Stimulated activated naive CD4-positive, alpha-beta T cell (primary cell): ENCODE data around the gene MRPS27.

Source experiments
- DNase-seq, 6 experiments: peaks; one replicate each; lab custom pipeline; 2025; lab: John Stamatoyannopoulos, UW

The MRPS27 gene

DNA sequence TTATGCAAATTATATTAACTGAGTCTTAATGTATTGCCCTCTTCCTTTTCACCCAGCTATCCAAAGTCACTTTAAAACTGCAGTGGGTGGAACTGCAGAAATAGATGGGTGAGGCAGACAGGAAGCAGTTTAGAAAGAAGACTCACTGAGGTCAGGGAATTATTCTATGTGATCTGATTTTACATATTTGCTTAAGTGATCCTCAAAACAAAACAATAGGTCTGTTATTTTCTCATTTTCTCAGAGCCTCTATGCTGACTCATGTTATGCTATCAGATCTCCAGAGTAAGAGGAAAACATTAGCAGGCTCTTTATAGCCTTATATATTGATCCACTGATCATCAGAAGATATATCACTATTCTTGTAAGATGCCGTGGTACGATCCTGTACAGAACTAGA is 63.5 kb downstream of the MRPS27 start:
- no peak for DNase-seq

DNA sequence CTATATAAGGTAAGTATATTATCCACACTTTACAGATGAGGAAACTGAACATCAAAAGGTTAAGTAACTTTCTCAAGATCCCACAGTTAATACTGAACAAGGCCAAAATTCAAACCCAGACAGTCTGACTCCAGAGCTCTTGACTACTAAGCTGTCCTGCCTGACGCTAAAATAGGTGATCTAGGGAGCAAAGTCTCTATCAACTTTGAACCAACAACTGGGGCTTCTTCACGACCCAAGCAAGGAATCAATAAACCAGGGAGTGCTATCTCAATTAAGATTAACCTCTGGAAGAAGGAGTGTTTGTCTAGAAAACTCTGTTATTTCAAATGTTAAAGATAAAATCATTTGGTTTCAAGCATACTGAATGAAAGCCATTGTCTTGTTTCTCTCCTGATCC is 64.4 kb downstream of the MRPS27 start:
- DNase-seq, result no peak

DNA sequence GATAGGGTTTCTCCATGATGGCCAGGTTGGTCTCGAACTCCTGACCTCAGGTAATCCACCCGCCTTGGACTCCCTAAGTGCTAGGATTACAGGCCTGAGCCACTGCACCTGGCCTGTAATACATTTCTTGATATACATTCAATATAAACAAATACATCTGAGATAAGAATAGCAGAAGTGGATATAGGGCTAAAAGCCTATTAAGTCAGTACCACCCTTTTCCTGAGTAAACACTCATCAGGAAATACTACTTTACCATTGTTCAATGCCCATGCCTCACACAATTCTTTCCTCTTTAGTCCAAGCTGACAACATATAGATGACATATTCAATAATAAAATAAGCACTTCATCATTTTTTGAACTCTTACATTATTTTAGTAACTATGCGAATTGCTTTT is 64.8 kb downstream of the MRPS27 start:
- no peak for DNase-seq

DNA sequence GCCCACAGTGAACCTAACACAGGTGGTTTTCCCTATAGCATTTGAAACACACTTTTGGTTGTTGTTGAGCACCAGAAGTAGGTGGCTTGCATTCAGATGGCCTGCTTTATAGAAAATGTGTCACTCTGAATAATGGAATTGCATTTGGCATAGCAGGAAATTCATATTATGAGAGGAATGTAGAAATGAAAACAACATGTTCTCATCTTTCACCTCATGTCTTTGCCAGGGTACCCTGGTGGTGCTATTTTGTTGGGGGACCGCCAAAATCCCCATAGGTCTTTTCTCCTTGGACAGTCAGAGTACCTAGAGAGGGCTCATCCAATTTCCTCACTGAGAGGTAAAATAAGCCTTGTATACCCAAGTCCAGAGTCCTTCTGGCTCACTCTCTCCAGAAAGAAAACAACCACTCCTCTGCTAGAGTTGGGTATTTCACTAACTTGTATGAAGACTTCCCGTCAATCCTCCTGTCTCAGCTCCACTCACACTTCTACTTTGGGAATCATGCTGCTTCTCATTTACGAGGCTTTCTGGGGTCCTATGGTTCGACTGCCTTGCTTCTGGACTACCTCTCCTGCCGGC is 67.4 kb downstream of the MRPS27 start:
- DNase-seq, result no peak

DNA sequence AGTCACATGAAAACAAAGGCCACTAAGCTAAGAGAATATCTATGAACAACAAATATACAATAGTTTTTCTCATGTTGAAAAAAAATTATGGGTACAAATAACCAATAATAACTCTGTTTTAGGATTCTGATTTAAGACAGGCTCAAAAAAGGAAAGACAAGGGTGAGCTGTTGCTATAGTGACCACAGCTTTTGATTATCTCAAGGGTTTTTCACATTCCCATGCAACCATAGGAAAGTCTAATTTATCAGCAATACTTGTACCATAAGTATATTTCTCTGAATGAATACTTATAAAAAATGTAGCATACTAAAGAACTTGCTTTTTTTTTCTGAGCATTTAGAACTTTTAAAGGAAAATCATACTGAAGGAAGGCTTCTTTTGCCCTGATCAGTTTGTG is 68.0 kb downstream of the MRPS27 start:
- no peak for DNase-seq

DNA sequence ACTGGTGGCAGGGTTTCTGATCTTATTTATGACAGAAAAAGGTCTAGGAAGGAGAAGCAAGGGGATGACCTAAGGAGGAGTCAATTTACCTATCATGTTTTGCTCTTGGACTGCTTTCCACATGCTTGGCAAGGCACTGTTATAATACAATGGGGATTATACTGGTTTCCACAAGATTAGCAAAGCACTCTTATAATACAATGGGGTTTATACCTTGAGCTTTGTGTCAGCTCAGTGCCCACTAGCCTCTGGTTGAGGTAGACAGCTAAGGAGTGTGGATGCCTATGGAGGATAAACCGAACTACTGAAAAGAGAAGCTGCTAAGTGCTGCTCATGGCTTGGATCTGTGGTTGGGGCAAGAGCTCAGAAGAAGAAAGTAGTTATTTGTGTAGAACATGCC is 68.7 kb downstream of the MRPS27 start:
- no peak for DNase-seq

DNA sequence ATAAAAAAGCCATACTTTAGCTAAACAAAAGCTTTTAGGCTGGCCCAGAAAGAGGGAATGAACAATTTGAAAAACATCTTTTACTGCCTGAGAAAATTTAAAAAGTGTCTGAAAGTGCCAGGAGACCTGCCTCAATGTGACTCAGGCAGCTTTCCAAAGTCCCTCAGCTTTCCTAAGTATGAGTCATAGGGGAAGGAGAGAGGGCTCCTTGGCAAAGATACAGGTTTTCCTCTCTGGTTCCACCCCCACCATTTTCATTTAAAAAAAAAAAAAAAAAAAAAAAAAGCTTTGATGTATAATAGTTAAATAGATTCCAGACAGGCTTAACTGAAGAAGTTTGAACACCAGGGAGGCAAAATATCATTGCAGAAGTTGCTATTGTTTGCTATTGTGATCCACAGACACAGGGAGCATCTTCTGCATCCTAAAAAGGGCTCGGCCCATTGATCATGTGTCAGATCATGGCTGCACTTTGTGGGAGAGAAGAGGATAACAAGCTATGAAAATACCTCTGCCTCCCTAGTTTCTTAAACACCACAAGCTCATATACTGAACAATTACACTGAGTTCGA is 71.5 kb downstream of the MRPS27 start:
- no peak for DNase-seq

DNA sequence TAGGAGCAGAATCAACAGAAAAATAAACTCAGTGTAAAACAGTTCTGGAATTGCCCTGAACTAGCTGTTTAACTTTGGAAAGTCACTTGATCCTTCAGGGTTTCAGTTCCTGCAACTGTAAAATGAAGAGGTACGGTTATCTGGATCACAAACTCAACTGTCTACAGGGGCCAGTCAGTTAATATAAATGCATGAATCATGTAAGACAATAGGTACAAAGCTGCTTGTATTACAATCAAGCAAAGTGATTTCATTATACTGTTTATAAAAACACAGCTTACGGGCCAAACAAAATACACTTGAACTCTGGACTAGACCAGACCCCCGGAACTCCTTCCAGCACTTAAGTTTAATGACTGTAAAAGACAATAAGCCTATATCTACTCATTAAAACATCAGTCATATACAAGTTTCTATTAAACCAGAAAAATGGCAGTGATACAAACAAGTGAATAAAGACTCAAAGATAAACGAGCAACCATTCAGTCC is 73.0 kb downstream of the MRPS27 start:
- DNase-seq, result no peak

DNA sequence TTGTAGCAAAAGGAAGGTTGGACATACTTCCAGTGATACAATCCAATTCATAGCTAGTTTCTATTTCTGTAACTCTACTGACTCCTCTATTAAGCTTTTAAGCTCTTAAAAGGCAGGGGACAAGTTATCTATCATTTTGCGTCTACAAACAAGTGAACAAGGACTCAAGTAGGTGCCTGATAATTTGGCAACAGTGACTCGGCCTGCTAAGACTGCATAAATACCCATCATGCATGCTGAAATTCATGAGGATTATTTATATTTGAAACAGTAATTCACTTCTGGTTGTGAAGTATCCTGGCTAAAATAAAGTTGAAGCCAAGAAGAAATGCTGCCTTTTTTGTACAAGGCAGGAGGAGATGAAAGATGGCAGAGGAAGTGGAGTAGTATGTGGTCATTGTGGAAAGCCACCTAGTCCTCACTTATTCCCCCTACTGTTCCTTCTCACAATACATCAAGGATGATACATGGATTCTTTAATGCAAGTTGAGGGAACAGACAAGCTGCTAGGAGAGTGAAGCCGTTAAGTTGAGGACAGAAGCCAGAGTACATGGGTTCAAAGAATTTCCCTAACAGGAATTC is 74.0 kb downstream of the MRPS27 start:
- DNase-seq, result no peak

DNA sequence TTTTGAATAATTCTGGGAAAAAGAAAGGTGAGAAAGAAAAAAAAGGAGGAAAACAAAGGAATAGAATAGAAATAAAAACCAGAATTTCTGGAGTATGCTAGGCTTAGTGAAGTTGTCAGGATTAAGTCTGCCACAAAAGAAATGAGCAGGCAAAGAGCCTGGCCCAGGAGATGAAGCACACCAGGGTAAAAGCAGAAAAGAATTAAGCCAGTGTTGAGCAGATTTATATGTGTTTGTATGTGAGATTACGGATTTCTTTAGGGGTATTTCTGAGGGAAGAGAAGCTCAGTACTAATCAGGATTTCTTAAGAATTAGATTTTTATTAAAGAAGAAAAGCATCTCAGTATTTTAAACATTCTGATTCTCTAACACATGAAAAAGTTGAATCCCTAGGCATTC is 74.5 kb downstream of the MRPS27 start:
- DNase-seq, result no peak

DNA sequence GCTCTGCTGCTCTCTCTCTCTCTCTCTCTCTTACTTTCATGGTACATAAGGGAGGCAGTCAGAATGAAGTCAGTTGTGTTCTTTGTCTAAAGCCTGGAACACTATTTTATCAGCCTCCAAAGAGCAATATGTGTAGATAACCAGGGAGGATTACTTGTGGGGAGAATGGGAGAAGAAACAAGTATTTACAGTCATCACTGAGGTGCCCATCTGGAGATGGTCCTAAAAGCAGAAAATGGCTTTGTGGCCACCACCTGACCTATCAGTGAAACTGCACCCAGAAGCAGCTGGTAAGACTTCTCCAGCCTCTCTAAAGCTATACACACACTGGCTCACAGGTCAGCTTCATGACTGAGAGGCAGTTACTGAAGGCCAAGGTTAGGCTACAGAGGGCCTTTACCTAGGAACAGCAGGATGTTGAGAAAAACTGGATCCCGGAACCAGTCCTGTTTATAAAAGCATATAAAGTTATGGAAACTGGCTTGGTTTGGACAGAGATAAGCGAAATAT is 75.1 kb downstream of the MRPS27 start:
- DNase-seq, result no peak

DNA sequence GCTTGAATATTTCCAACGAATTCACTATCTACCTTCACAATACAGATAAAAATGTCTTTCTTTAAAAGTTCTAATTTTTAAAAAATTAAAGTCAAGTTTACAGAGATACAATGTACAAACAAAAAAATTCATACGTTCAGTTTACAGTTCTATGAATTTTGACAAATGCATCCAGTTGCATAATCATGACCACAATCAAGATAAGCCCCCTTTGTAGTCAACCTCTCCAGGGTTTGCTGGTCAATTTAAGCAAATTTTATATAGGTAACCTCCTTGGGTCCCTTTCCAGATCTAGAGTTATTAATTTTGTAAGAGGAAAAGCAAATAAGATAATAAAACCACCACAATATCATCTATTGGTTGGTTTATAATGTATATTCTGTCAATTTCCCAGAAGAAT is 76.3 kb downstream of the MRPS27 start:
- no peak for DNase-seq

DNA sequence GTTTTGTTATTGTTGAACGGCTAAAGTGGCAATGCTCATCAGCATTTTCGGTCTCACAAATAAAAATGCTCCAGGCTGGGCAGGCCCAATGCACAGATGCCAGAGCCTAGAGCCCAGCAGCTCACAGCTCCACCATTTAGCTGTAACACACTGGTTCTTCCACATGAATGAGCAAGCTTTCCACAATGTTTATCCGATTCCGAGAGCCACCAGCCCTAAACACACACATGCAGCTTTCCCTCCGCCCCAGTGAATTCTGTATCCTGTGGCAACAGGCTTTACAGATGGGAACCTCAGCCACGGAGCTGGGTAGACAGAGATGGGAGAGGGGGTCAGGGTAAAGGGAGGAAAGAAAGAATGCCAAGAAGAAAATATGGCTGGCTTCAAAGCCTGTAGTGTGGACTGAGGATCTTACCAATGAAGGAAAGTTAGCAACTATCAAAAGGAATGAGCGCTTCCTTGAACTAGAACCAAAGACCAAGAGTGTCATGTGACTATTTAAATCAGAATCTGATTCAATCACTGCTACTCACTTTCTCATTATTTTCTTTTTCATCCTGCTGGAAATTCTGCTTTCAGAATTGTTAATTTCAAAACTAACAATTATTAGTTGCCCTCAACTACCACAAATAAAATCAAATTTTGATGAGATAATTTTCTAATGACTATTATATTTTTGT is 77.1 kb downstream of the MRPS27 start:
- no peak for DNase-seq

DNA sequence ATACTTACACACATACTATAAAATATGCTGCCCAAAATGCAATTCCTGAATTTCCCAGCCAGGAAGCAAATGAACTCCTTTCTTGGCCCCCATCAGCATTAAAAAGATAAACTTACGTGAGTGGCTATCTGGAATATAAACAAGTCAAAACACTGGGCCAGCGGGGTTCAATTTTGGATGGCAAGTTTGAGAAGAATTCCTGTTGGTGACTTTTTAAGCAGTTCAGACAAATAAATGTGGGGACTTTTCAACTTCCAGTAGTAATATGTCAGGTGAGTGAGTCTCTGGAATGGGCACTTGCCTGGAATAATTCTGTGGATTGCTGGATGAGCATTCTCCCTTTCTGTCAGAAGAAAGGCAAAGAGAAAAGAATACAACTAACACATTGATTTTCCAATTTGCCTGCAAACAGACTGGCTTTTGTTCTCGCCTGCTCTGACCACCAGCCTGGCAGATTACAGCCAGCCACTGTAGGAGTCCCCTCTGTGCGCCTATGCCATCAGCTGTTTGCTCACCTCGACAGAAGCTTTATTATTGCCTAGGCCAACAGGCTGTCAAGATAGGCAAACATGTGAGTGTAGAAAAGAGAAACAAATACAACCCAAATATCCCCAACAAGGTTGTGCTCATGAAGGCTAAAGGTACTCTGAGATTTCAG is 78.6 kb downstream of the MRPS27 start:
- no peak for DNase-seq

DNA sequence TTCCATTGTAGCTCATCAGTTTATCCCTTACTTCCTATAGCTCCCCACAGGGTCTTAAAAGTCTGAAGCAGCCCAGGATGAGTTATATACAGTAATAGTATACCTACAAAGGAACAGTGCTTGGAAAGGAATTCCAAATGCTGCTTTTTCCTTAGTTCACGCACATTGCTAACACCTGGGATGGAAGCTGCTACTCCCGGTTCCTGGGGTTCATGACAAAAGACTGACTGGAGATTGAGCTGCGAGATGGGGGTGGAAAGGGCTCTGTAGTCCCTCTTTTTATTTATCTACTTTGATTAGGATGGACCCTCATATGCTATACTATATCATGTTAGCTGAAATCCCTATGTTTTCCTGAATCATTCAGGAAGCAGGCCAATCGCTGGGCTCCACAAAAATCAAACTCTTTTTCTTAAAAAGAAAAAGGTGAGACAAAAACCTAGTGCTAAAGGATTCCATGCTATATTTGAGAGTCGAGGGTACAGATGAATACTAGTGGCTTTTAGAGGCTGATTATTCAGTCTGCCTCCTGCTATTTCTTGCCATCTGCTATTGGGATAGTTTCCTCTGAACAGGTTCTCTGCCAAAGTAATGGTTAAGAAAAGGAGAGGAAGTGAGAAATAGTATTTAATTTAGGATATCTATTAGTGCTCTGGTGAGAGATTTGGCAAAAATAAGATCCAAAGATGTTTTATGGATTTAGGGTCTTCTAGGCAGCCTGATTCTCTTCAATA is 81.2 kb downstream of the MRPS27 start:
- no peak for DNase-seq

DNA sequence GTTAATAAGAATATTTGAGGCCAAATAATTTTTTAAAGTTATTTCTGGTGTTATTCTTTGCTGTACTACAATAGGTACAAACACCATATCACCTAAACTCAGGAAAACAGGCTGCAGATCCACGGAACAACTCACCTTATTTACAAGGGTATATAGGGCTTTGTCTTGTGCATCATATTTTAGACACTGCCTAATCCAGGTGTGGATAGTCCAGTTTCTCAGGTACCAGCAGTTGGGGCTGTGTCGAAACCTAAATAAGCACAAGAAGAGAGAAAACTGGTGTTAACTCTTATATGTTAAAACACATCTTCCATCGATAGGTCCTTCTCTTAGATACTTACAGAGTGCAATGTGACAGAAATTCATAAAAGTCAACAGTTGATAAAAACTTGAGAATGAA is 82.2 kb downstream of the MRPS27 start:
- DNase-seq, result no peak

DNA sequence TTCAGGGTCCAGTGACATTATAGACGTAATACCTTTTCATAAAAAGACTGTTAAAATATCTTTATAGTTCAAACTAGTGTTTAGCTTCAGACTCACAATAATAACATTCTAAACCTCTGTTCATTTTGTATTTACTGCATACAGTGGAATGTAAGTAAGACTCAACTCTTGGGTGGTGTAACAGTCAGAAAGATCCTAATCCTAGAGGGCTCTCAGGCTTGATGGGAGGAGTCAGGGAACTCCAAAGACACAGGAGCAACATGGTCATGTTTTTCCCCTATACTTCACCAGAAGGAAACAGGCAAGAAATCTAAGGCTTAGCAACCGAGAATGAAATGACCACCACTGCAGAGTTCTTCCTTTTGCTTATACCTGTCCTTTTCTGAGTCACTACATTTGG is 82.6 kb downstream of the MRPS27 start:
- no peak for DNase-seq

DNA sequence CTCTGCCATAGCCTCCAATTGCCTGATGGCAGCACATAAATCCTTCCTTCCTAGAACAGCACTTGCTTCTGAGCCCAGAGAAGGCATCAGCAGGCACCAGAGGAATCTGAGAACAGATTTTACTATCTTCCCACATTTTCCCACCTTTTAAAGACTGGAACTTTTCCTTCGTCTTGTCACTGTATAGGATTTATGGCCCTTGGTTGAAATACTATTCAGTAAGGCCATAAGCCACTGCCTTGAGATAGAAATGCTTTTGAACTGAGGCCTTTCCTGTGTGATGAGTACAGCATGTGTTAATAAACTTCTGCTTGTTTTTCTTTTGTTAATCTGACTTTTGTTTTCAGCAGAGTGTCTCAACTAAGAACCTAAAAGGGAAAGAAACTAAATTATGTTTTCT is 84.3 kb downstream of the MRPS27 start:
- DNase-seq, result no peak

DNA sequence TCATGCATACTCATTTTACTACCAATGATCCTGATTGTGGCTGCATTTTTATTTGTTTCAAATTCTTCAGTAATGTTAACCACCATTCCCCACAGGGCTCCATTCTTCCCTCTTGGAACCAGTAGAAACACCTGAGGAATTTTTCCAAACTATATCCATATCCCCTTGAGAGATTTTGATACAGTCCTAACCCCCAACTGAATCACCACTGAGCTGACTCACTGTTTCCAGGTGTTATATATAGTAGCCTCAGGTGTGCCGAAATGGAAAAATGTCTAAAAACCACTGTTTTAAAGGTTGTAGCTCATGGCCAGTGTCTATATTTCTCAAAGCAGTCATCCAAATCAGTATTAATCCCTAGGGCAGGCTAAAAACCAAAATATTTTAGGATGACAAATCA is 85.2 kb downstream of the MRPS27 start:
- no peak for DNase-seq

DNA sequence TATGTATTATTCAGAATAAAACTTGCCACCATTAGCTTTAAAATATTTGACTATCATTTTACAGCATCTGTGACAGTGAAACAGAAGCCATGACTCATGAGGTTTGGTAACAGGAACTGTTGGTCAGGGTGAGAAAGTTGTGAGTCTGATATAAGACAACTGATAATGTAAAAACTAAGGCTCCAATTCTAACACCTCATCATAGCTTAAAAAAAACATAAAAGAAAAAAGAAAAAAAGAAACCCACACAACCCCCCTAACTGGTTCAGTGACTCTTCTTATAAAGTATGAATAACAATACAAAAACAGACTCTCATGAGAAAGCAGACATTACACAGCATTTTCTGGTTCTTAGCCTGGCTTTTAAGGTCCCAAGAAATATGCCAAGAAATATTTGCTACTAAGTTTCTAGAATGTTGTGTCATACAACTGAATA is 85.8 kb downstream of the MRPS27 start:
- no peak for DNase-seq

DNA sequence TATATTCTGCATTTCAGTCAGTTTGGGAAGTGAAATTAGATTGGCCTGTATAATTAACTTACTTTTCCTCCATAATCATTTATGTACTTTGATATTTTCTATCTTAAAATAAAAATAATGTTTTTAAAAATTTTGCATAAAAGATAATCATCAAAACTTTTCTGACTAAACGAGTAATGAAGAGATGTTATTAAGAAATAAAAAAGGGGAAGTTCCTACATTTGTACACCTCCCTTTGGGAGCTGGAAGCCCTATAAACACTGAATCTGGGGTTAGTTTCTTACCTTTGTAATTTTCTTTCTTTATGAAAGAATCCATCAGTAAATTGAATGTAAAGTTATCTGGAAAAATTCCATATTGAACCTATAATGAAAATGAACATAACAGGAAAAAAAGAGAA is 86.2 kb downstream of the MRPS27 start:
- DNase-seq, result no peak

DNA sequence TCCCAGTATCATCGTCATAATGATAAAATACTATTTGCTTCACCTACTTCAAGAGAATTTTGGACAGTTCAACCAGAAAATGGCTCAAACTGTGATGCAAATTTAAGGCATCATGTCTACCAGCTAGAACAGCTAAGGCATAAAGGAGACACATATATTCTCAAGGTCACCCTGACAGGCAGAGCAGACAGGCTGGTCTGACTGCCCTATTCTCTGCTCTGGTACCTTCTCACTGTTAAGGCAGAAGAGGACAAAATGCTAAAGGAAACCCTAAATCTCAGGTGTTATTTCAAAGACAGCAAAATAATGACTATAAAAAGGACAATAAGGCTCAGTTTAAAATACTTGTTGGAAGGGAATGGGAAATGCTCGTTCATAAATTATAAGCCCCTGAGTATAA is 87.2 kb downstream of the MRPS27 start:
- DNase-seq, result no peak
